ENCODE data around the gene CAPN14.

DNA sequence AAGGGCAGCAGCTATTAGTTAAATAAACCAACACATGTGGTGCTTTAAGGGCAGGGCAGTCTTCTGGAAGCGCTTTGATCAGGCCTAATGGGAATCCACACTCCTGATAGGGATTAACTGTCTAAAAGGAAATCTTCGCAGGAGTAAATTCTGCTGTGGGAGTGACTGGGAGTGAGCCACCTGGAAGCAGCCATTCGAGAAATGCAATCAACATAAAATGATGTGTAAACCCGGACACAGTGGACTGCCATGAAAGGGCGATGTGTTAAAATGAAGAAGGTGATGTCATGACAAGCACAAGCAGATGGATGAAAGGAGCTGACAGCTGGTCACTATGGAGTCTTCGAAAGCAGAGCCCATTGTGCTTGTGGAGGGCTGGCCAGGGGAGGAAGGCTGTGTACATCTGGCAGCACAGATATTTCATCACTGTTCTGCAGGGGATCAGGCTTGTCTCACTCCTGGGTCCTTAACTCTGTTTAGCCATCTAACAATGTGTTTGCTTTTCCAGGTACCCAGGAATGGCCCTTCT, 54.2 kb downstream of the CAPN14 start:
- TF ChIP-seq, protein P1, sequence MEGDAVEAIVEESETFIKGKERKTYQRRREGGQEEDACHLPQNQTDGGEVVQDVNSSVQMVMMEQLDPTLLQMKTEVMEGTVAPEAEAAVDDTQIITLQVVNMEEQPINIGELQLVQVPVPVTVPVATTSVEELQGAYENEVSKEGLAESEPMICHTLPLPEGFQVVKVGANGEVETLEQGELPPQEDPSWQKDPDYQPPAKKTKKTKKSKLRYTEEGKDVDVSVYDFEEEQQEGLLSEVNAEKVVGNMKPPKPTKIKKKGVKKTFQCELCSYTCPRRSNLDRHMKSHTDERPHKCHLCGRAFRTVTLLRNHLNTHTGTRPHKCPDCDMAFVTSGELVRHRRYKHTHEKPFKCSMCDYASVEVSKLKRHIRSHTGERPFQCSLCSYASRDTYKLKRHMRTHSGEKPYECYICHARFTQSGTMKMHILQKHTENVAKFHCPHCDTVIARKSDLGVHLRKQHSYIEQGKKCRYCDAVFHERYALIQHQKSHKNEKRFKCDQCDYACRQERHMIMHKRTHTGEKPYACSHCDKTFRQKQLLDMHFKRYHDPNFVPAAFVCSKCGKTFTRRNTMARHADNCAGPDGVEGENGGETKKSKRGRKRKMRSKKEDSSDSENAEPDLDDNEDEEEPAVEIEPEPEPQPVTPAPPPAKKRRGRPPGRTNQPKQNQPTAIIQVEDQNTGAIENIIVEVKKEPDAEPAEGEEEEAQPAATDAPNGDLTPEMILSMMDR (IDR thresholded peaks at IDR 0.05), result no peak
- no peak for TF ChIP-seq POLR2A (IDR thresholded peaks at IDR 0.05)

Data from adrenal gland (tissue), 5 donors.